WTC11 (cell line): ENCODE measurements around the gene SLC44A1. TPM values are rescaled to one million over a fixed set of nuclear protein-coding genes. Genes with fewer than 3 reads are reported as not detected.

ENCODE experiments used
- ATAC-seq: fragments of 200-7000 bp; cut with Tn5 transposase; 2 replicates; pipeline ENCODE4 v1.10.0; 2021; ENCODE audit warnings: mild to moderate bottlenecking, moderate library complexity
- CTCF ChIA-PET: fragments of 300-600 bp; sonication (Branson Sonifier 250); formaldehyde crosslinking; loops from one replicate; lab custom pipeline; 2021; ENCODE audit warnings: antibody characterized with exemption; lab: Charles Lee
- POLR2A ChIA-PET: fragments of 350-600 bp; sonication (Branson Sonifier 250); formaldehyde crosslinking; loops from one replicate; lab custom pipeline; 2021; ENCODE audit warnings: antibody characterized with exemption; lab: Charles Lee
- DNase-seq: peaks from one replicate; pipeline ENCODE4 v3.0.0; 2021; ENCODE audit warnings: low spot score
- H3K27ac Mint-ChIP-seq: 2 replicates; pipeline ENCODE4 v1.8.0; 2021; ENCODE audit warnings: mixed read lengths
- H3K27me3 Mint-ChIP-seq: 2 replicates; pipeline ENCODE4 v1.8.0; 2021; ENCODE audit warnings: low read depth, mild to moderate bottlenecking, moderate library complexity, mixed read lengths
- H3K36me3 Mint-ChIP-seq: 2 replicates; pipeline ENCODE4 v1.8.0; 2021; ENCODE audit warnings: mixed read lengths
- H3K4me1 Mint-ChIP-seq: 2 replicates; pipeline ENCODE4 v1.8.0; 2022; ENCODE audit warnings: mixed read lengths
- H3K4me3 Mint-ChIP-seq: 2 replicates; pipeline ENCODE4 v1.8.0; 2021; ENCODE audit warnings: mild to moderate bottlenecking, moderate library complexity, mixed read lengths
- H3K9me3 Mint-ChIP-seq: 2 replicates; pipeline ENCODE4 v1.8.0; 2021; ENCODE audit warnings: mixed read lengths
- AFF4 ChIP-seq: sonication (generic); formaldehyde crosslinking; IDR thresholded peaks from 2 replicates; pipeline ENCODE4 v1.8.1; 2023; ENCODE audit warnings: mild to moderate bottlenecking, missing genetic modification reagents, borderline replicate concordance
- ATF1 ChIP-seq: sonication (generic); formaldehyde crosslinking; IDR thresholded peaks from 2 replicates; pipeline ENCODE4 v1.8.1; 2023; ENCODE audit warnings: mild to moderate bottlenecking, moderate library complexity, missing genetic modification reagents
- CDX4 ChIP-seq: fragments of 250-450 bp; sonication (Bioruptor Pico); IDR thresholded peaks from 2 replicates; pipeline ENCODE4 v1.9.0; 2021; ENCODE audit warnings: moderate library complexity, mild to moderate bottlenecking, inconsistent platforms, borderline replicate concordance
- FOXJ3 ChIP-seq: sonication (generic); formaldehyde crosslinking; IDR thresholded peaks from 2 replicates; pipeline ENCODE4 v1.9.0; 2021; ENCODE audit warnings: missing genetic modification reagents, mild to moderate bottlenecking, borderline replicate concordance
- FOXK1 ChIP-seq: sonication (generic); formaldehyde crosslinking; IDR thresholded peaks from 2 replicates; pipeline ENCODE4 v1.8.0; 2022; ENCODE audit warnings: mild to moderate bottlenecking, moderate library complexity, missing genetic modification reagents
- GABPB1 ChIP-seq: sonication (generic); formaldehyde crosslinking; IDR thresholded peaks from 2 replicates; pipeline ENCODE4 v1.8.1; 2023; ENCODE audit warnings: mild to moderate bottlenecking, missing genetic modification reagents
- JUN ChIP-seq: sonication (generic); formaldehyde crosslinking; IDR thresholded peaks from 2 replicates; pipeline ENCODE4 v1.8.0; 2023; ENCODE audit warnings: mild to moderate bottlenecking, missing genetic modification reagents
- NFATC4 ChIP-seq: fragments of 250-450 bp; sonication (Bioruptor Pico); IDR thresholded peaks from 2 replicates; pipeline ENCODE4 v1.9.0; 2021; ENCODE audit warnings: mild to moderate bottlenecking
- NFE2L1 ChIP-seq: sonication (generic); formaldehyde crosslinking; IDR thresholded peaks from 2 replicates; pipeline ENCODE4 v1.8.1; 2023; ENCODE audit warnings: missing genetic modification reagents
- OVOL2 ChIP-seq: fragments of 250-450 bp; sonication (Bioruptor Pico); IDR thresholded peaks from 2 replicates; pipeline ENCODE4 v1.9.0; 2021; ENCODE audit warnings: mild to moderate bottlenecking, borderline replicate concordance
- PRRX2 ChIP-seq: fragments of 250-450 bp; sonication (Bioruptor Pico); IDR thresholded peaks from 2 replicates; pipeline ENCODE4 v1.8.0; 2021; ENCODE audit warnings: mild to moderate bottlenecking
- RELA ChIP-seq: sonication (generic); formaldehyde crosslinking; IDR thresholded peaks from 2 replicates; pipeline ENCODE4 v1.8.1; 2022; ENCODE audit warnings: missing genetic modification reagents, mild to moderate bottlenecking, borderline replicate concordance
- SMAD3 ChIP-seq: sonication (generic); formaldehyde crosslinking; IDR thresholded peaks from 2 replicates; pipeline ENCODE4 v1.8.0; 2022; ENCODE audit warnings: missing genetic modification reagents, mild to moderate bottlenecking, borderline replicate concordance
- SOX15 ChIP-seq: fragments of 250-450 bp; sonication (Bioruptor Pico); IDR thresholded peaks from 2 replicates; pipeline ENCODE4 v1.9.0; 2021; ENCODE audit warnings: mild to moderate bottlenecking
- SP1 ChIP-seq: sonication (generic); formaldehyde crosslinking; conservative IDR thresholded peaks from 2 replicates; pipeline ENCODE4 v1.8.1; 2022; ENCODE audit warnings: missing genetic modification reagents
- ZNF138 ChIP-seq: sonication (generic); formaldehyde crosslinking; conservative IDR thresholded peaks from 2 replicates; pipeline ENCODE4 v1.8.1; 2022; ENCODE audit warnings: mild to moderate bottlenecking, moderate library complexity, missing genetic modification reagents
- ZNF232 ChIP-seq: sonication (generic); formaldehyde crosslinking; IDR thresholded peaks from 2 replicates; pipeline ENCODE4 v1.8.0; 2022; ENCODE audit warnings: mild to moderate bottlenecking, missing genetic modification reagents
- ZNF317 ChIP-seq: sonication (generic); formaldehyde crosslinking; IDR thresholded peaks from 2 replicates; pipeline ENCODE4 v1.8.1; 2023; ENCODE audit warnings: low read depth, mild to moderate bottlenecking, moderate library complexity, missing genetic modification reagents, borderline replicate concordance
- ZNF423 ChIP-seq: fragments of 250-450 bp; sonication (Bioruptor Pico); IDR thresholded peaks from 2 replicates; pipeline ENCODE4 v2.1.2; 2022; ENCODE audit warnings: mild to moderate bottlenecking, moderate library complexity
- total RNA-seq: library from RNA; stranded (reverse); gene quantifications from 3 replicates; pipeline ENCODE4 v1.2.3, GENCODE V29; 2021
- TF ChIP-seq, protein P1 (sequence below): sonication (generic); formaldehyde crosslinking; IDR thresholded peaks from 2 replicates; pipeline ENCODE4 v1.8.0; 2022; ENCODE audit warnings: mild to moderate bottlenecking, missing genetic modification reagents
- TF ChIP-seq, protein P2 (sequence below): sonication (generic); formaldehyde crosslinking; IDR thresholded peaks from 2 replicates; pipeline ENCODE4 v1.8.0; 2023; ENCODE audit warnings: missing genetic modification reagents
- TF ChIP-seq, protein P3 (sequence below): sonication (generic); formaldehyde crosslinking; IDR thresholded peaks from 2 replicates; pipeline ENCODE4 v1.8.1; 2022; ENCODE audit warnings: low read depth, missing genetic modification reagents, borderline replicate concordance
- TF ChIP-seq, protein P4 (sequence below): fragments of 200-600 bp; IDR thresholded peaks from 2 replicates; pipeline ENCODE4 v1.8.0; 2022; ENCODE audit warnings: antibody characterized with exemption

SLC44A1 gene
- total RNA-seq, 1 experiment from 2014 or later = 48.9 TPM

DNA sequence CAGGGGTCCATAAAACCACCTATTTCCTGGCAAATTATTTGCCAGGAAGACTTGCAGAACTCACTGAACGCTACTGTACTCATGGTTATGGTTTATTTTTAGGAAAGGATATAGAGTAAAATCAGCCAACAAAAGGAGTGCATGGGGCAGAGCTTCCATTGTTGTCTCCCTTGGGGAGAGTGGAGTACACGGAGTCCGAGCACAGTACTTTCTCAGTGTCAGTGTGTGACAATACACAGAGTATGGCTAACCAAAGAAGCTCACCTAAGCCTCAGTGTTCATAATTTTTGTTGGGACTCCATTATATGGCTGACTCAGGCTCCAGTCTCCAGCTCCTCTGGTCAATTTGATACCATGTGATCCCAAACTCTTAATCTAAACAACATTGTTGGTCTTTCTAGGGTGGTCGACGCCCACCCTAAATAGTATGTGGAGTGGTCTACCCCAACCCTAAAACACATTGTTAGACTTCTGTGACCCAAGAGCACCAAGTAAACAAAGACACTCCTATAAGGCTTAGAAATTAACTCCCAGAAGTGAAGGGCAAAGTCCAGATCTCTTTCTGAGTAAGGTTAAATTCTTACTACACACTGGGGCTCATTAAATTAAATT lies 74.9 kb downstream of the SLC44A1 start (continued):
- TF ChIP-seq, protein P1, sequence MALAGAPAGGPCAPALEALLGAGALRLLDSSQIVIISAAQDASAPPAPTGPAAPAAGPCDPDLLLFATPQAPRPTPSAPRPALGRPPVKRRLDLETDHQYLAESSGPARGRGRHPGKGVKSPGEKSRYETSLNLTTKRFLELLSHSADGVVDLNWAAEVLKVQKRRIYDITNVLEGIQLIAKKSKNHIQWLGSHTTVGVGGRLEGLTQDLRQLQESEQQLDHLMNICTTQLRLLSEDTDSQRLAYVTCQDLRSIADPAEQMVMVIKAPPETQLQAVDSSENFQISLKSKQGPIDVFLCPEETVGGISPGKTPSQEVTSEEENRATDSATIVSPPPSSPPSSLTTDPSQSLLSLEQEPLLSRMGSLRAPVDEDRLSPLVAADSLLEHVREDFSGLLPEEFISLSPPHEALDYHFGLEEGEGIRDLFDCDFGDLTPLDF = no peak
- TF ChIP-seq JUN = no peak
- no peak for TF ChIP-seq ATF1
- TF ChIP-seq, protein P2, sequence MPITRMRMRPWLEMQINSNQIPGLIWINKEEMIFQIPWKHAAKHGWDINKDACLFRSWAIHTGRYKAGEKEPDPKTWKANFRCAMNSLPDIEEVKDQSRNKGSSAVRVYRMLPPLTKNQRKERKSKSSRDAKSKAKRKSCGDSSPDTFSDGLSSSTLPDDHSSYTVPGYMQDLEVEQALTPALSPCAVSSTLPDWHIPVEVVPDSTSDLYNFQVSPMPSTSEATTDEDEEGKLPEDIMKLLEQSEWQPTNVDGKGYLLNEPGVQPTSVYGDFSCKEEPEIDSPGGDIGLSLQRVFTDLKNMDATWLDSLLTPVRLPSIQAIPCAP (CRISPR knock-in tag) = no peak
- no peak for TF ChIP-seq GABPB1 (CRISPR knock-in tag)
- no peak for TF ChIP-seq OVOL2 (CRISPR knock-in tag)
- TF ChIP-seq ZNF423 = no peak
- no peak for TF ChIP-seq FOXK1 (CRISPR knock-in tag)
- TF ChIP-seq SP1 = no peak

DNA sequence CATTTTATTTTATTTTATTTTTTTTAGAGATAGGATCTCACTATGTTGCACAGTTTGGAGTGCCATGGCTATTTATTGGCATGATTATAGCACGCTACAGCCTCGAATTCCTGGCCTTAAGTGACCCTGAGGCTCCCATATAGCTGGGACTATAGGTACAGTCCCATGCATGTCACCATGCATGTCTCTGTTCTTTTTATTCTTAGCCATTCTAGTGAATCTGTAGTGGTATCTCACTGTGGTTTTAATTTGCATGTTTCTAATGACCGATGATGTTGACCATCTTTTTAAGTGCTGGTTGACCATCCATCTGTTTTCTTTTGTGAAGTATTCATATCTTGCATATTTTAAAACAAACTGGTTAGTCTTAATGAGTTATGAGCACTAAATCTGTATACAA lies 76.1 kb downstream of the SLC44A1 start:
- no peak overlapping the region for H3K27ac Mint-ChIP-seq

GRCh38 chr9:105328296-105328695 lies 83.8 kb downstream of the SLC44A1 start:
- Mint-ChIP-seq H3K27me3 (no peaks in the 10 kb centered on the region), H3K27ac (peak overlapping the region; percentile 19; the same call in 1 of the 2 replicates), H3K36me3 (no peaks in the 10 kb centered on the region; the same call in 1 of the 2 replicates), H3K4me1 (peaks cover 14% of the 10 kb centered on the region), H3K4me3 (no peak overlapping the region), H3K9me3 (0 out of 2 replicates have a peak, but pooled peaks cover 5% of the 10 kb centered on the region)
- POLR2A ChIA-PET = interaction anchor here (0.6 kb wide), 1 partner anchor 49 kb away, joined by 6 read pairs; no protein-coding TSS in a partner anchor
- CTCF ChIA-PET = interaction anchor here (1.2 kb wide), 1 partner anchor 33 kb away, joined by 3 read pairs; no protein-coding TSS in a partner anchor
- ATAC-seq (peak; percentile 50), DNase-seq (no peak)
- TF ChIP-seq, protein P3, sequence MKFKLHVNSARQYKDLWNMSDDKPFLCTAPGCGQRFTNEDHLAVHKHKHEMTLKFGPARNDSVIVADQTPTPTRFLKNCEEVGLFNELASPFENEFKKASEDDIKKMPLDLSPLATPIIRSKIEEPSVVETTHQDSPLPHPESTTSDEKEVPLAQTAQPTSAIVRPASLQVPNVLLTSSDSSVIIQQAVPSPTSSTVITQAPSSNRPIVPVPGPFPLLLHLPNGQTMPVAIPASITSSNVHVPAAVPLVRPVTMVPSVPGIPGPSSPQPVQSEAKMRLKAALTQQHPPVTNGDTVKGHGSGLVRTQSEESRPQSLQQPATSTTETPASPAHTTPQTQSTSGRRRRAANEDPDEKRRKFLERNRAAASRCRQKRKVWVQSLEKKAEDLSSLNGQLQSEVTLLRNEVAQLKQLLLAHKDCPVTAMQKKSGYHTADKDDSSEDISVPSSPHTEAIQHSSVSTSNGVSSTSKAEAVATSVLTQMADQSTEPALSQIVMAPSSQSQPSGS = no peak
- no peak for TF ChIP-seq ZNF232 (CRISPR knock-in tag)
- no peak for TF ChIP-seq SMAD3 (CRISPR knock-in tag)
- TF ChIP-seq FOXJ3 (CRISPR knock-in tag) = no peak
- no peak for TF ChIP-seq ZNF138
- TF ChIP-seq, protein P4, sequence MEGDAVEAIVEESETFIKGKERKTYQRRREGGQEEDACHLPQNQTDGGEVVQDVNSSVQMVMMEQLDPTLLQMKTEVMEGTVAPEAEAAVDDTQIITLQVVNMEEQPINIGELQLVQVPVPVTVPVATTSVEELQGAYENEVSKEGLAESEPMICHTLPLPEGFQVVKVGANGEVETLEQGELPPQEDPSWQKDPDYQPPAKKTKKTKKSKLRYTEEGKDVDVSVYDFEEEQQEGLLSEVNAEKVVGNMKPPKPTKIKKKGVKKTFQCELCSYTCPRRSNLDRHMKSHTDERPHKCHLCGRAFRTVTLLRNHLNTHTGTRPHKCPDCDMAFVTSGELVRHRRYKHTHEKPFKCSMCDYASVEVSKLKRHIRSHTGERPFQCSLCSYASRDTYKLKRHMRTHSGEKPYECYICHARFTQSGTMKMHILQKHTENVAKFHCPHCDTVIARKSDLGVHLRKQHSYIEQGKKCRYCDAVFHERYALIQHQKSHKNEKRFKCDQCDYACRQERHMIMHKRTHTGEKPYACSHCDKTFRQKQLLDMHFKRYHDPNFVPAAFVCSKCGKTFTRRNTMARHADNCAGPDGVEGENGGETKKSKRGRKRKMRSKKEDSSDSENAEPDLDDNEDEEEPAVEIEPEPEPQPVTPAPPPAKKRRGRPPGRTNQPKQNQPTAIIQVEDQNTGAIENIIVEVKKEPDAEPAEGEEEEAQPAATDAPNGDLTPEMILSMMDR = no peak
- no peak for TF ChIP-seq AFF4 (CRISPR knock-in tag)
- TF ChIP-seq SP1 = no peak
- no peak for TF ChIP-seq SOX15
- TF ChIP-seq CDX4 (CRISPR knock-in tag) = no peak
- TF ChIP-seq ZNF317 = no peak
- TF ChIP-seq PRRX2 (CRISPR knock-in tag) = no peak
- no peak for TF ChIP-seq RELA (CRISPR knock-in tag)

More for the DNA sequence above, 76.1 kb downstream of the SLC44A1 start:
- DNase-seq = no peak
- Mint-ChIP-seq H3K27me3 (no peaks in the 10 kb centered on the region), H3K4me1 (no peaks in the 10 kb centered on the region), H3K4me3 (no peak overlapping the region), H3K9me3 (0 out of 2 replicates have a peak, but pooled peaks cover 5% of the 10 kb centered on the region), H3K36me3 (peaks cover 4% of the 10 kb centered on the region)
- no peak for ATAC-seq
- no peak for TF ChIP-seq JUN
- TF ChIP-seq NFATC4 = no peak
- TF ChIP-seq NFE2L1 (CRISPR knock-in tag) = no peak
- POLR2A ChIA-PET = no interaction called here
- CTCF ChIA-PET = no interaction called here
